GM12874 (cell line): Measurements from ENCODE around the gene R3HDM1.

Experiments
- CTCF ChIP-seq: IDR thresholded peaks from 2 replicates; pipeline ENCODE4 v1.5.1; 2011; ENCODE audit warnings: low read depth, mild to moderate bottlenecking, control low read depth, low read length, moderate library complexity; ENCODE audit not compliant: insufficient read depth

Gene R3HDM1

GRCh38 chr2:135698838-135699237 lies 167.6 kb downstream of the R3HDM1 start:
- no peak for TF ChIP-seq CTCF

- TF ChIP-seq CTCF: no peak
Measured at GRCh38 chr2:135701442-135701841, 170.2 kb downstream of the R3HDM1 start.

GRCh38 chr2:135703300-135703699 lies 172.0 kb downstream of the R3HDM1 start:
- TF ChIP-seq CTCF: no peak

GRCh38 chr2:135708159-135708558 lies 176.9 kb downstream of the R3HDM1 start:
- TF ChIP-seq CTCF: no peak

GRCh38 chr2:135709992-135710391 lies 178.7 kb downstream of the R3HDM1 start:
- TF ChIP-seq CTCF: peak; percentile 80

GRCh38 chr2:135728064-135728743 lies 196.9 kb downstream of the R3HDM1 start:
- no peak for TF ChIP-seq CTCF

- TF ChIP-seq CTCF: no peak
Measured at GRCh38 chr2:135732561-135732960, 201.3 kb downstream of the R3HDM1 start.

- no peak for TF ChIP-seq CTCF
Measured at GRCh38 chr2:135733045-135733444, 201.8 kb downstream of the R3HDM1 start.
